ENCODE data around the gene SACS. TPM values are rescaled to one million over a fixed set of nuclear protein-coding genes. Genes with fewer than 3 reads are reported as not detected.
"Not testable (repeated sequence)": the region's sequence is repeated elsewhere in the genome, so short reads cannot be mapped to it uniquely, and the experiment has no call there.

Gene SACS
- total RNA-seq, 1 donor from 2014 or later = 29.4 TPM

- intact Hi-C loops (cut with DNase I) = no loop called here
- no peak for DNase-seq (ENCODE audit: low spot score)
Observed at GRCh38 chr13:23421596-23421995, 11.9 kb downstream of the SACS start.

GRCh38 chr13:23418776-23419683 lies 14.5 kb downstream of the SACS start:
- no peak for DNase-seq (ENCODE audit: low spot score)
- intact Hi-C loops (cut with DNase I) = no loop called here

- intact Hi-C loops (cut with DNase I) = no loop called here
- DNase-seq (ENCODE audit: low spot score) = no peak
Observed at GRCh38 chr13:23414682-23415081, 18.8 kb downstream of the SACS start.

- intact Hi-C loops (cut with DNase I) = no loop called here
- DNase-seq (ENCODE audit: low spot score) = no peak
Observed at GRCh38 chr13:23411706-23412105, 21.8 kb downstream of the SACS start.

GRCh38 chr13:23411220-23411619 lies 22.3 kb downstream of the SACS start:
- intact Hi-C loops (cut with DNase I) = no loop called here
- no peak for DNase-seq (ENCODE audit: low spot score)

- intact Hi-C loops (cut with DNase I) = no loop called here
- DNase-seq (ENCODE audit: low spot score) = no peak
Observed at GRCh38 chr13:23408026-23408425, 25.5 kb downstream of the SACS start.

- DNase-seq (ENCODE audit: low spot score); intact Hi-C loops (cut with DNase I): not testable (repeated sequence)
Observed at GRCh38 chr13:23401156-23401555, 32.3 kb downstream of the SACS start.

GRCh38 chr13:23399347-23399746 lies 34.2 kb downstream of the SACS start:
- intact Hi-C loops (cut with DNase I) = no loop called here
- no peak for DNase-seq (ENCODE audit: low spot score)

GRCh38 chr13:23394821-23395220 lies 38.7 kb downstream of the SACS start:
- intact Hi-C loops (cut with DNase I) = no loop called here
- no peak for DNase-seq (ENCODE audit: low spot score)

- intact Hi-C loops (cut with DNase I) = no loop called here
- no peak for DNase-seq (ENCODE audit: low spot score)
Observed at GRCh38 chr13:23392925-23393645, 40.4 kb downstream of the SACS start.

GRCh38 chr13:23392313-23392712 lies 41.2 kb downstream of the SACS start:
- DNase-seq (ENCODE audit: low spot score) = no peak
- intact Hi-C loops (cut with DNase I) = no loop called here

- no peak for DNase-seq (ENCODE audit: low spot score)
Observed at GRCh38 chr13:23391752-23392151, 41.8 kb downstream of the SACS start.

GRCh38 chr13:23386533-23386932 lies 47.0 kb downstream of the SACS start:
- intact Hi-C loops (cut with DNase I) = no loop called here
- DNase-seq (ENCODE audit: low spot score) = no peak

More at GRCh38 chr13:23391752-23392151, 41.8 kb downstream of the SACS start:
- intact Hi-C loops (cut with DNase I) = no loop called here

GRCh38 chr13:23385931-23386330 lies 47.6 kb downstream of the SACS start:
- intact Hi-C loops (cut with DNase I) = no loop called here
- no peak for DNase-seq (ENCODE audit: low spot score)

- no peak for DNase-seq (ENCODE audit: low spot score)
Observed at GRCh38 chr13:23384111-23384510, 49.4 kb downstream of the SACS start.

GRCh38 chr13:23383151-23383550 lies 50.4 kb downstream of the SACS start:
- intact Hi-C loops (cut with DNase I) = no loop called here
- no peak for DNase-seq (ENCODE audit: low spot score)

More at GRCh38 chr13:23384111-23384510, 49.4 kb downstream of the SACS start:
- intact Hi-C loops (cut with DNase I) = no loop called here

GRCh38 chr13:23381866-23382265 lies 51.6 kb downstream of the SACS start:
- intact Hi-C loops (cut with DNase I) = no loop called here

GRCh38 chr13:23380534-23380933 lies 53.0 kb downstream of the SACS start:
- DNase-seq (ENCODE audit: low spot score) = no peak
- intact Hi-C loops (cut with DNase I) = no loop called here

More at GRCh38 chr13:23381866-23382265, 51.6 kb downstream of the SACS start:
- no peak for DNase-seq (ENCODE audit: low spot score)

- intact Hi-C loops (cut with DNase I) = loop anchor here (10.0 kb wide), 2 partner anchors 193 to 327 kb away; partner anchors contain the start of gene SGCG
- no peak for DNase-seq (ENCODE audit: low spot score)
Observed at GRCh38 chr13:23377983-23378632, 55.4 kb downstream of the SACS start.

- DNase-seq (ENCODE audit: low spot score) = no peak
- intact Hi-C loops (cut with DNase I) = loop anchor here (10.0 kb wide), 2 partner anchors 193 to 327 kb away; partner anchors contain the start of gene SGCG
Observed at GRCh38 chr13:23377579-23377978, 55.9 kb downstream of the SACS start.

All from cardiac septum (tissue), 1 donor.